Liver (tissue), 3 donors: ENCODE results near the gene SLC12A7.

ENCODE experiments used
- ATF3 ChIP-seq: IDR thresholded peaks from 2 replicates; pipeline ENCODE4 v1.6.1; 2016; ENCODE audit warnings: antibody characterized with exemption
- GABPA ChIP-seq, 2 donors: IDR thresholded peaks in 1 of 2; conservative IDR thresholded peaks in 1 of 2; 2 replicates each; pipeline ENCODE4 v1.6.1; 2016; ENCODE audit warnings: antibody characterized with exemption in 2 of 2, mild to moderate bottlenecking in 1 of 2, moderate library complexity in 1 of 2
- HNF4G ChIP-seq: IDR thresholded peaks from 2 replicates; pipeline ENCODE4 v1.6.1; 2016; ENCODE audit warnings: antibody characterized with exemption
- NR2F2 ChIP-seq: IDR thresholded peaks from 2 replicates; pipeline ENCODE4 v1.6.1; 2016; ENCODE audit warnings: antibody characterized with exemption
- RAD21 ChIP-seq, 2 donors: IDR thresholded peaks; 2 replicates each; pipeline ENCODE4 v1.6.1; 2016; ENCODE audit warnings: antibody characterized with exemption in 2 of 2, mild to moderate bottlenecking in 2 of 2
- SP1 ChIP-seq: IDR thresholded peaks from 2 replicates; pipeline ENCODE4 v1.6.1; 2018; ENCODE audit warnings: antibody characterized with exemption, mild to moderate bottlenecking
- TAF1 ChIP-seq: conservative IDR thresholded peaks from 2 replicates; pipeline ENCODE4 v1.6.1; 2016; ENCODE audit warnings: antibody characterized with exemption, mild to moderate bottlenecking
- ZBTB33 ChIP-seq: IDR thresholded peaks from 2 replicates; pipeline ENCODE4 v1.6.1; 2016; ENCODE audit warnings: antibody characterized with exemption
- TF ChIP-seq, protein P1 (sequence below): fragments of 150-350 bp; IDR thresholded peaks from 2 replicates; pipeline ENCODE4 v1.5.1; 2017; ENCODE audit warnings: improper control_type of control experiment, low read depth, low read length; ENCODE audit not compliant: missing input control
- TF ChIP-seq, protein P2 (sequence below): IDR thresholded peaks from 2 replicates; pipeline ENCODE4 v1.6.1; 2016; ENCODE audit warnings: antibody characterized with exemption
- TF ChIP-seq, protein P3 (sequence below): IDR thresholded peaks from 2 replicates; pipeline ENCODE4 v1.6.1; 2016; ENCODE audit warnings: antibody characterized with exemption, mild to moderate bottlenecking
- donor health status: healthy.
- donor health status: healthy.

GRCh38 chr5:1033178-1033577 is 78.7 kb downstream of the SLC12A7 start:
- TF ChIP-seq ZBTB33 (no peak), TAF1 (no peak), SP1 (no peak), GABPA (IDR thresholded peaks at IDR 0.05 in 1 of 2, conservative IDR thresholded peaks at IDR 0.05 in 1 of 2) (no peak), NR2F2 (no peak), RAD21 (IDR thresholded peaks at IDR 0.05) (no peak), ATF3 (no peak), HNF4G (no peak)
- TF ChIP-seq, protein P1, sequence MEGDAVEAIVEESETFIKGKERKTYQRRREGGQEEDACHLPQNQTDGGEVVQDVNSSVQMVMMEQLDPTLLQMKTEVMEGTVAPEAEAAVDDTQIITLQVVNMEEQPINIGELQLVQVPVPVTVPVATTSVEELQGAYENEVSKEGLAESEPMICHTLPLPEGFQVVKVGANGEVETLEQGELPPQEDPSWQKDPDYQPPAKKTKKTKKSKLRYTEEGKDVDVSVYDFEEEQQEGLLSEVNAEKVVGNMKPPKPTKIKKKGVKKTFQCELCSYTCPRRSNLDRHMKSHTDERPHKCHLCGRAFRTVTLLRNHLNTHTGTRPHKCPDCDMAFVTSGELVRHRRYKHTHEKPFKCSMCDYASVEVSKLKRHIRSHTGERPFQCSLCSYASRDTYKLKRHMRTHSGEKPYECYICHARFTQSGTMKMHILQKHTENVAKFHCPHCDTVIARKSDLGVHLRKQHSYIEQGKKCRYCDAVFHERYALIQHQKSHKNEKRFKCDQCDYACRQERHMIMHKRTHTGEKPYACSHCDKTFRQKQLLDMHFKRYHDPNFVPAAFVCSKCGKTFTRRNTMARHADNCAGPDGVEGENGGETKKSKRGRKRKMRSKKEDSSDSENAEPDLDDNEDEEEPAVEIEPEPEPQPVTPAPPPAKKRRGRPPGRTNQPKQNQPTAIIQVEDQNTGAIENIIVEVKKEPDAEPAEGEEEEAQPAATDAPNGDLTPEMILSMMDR: no peak
- TF ChIP-seq, protein P2, sequence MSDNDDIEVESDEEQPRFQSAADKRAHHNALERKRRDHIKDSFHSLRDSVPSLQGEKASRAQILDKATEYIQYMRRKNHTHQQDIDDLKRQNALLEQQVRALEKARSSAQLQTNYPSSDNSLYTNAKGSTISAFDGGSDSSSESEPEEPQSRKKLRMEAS: no peak
- TF ChIP-seq, protein P3, sequence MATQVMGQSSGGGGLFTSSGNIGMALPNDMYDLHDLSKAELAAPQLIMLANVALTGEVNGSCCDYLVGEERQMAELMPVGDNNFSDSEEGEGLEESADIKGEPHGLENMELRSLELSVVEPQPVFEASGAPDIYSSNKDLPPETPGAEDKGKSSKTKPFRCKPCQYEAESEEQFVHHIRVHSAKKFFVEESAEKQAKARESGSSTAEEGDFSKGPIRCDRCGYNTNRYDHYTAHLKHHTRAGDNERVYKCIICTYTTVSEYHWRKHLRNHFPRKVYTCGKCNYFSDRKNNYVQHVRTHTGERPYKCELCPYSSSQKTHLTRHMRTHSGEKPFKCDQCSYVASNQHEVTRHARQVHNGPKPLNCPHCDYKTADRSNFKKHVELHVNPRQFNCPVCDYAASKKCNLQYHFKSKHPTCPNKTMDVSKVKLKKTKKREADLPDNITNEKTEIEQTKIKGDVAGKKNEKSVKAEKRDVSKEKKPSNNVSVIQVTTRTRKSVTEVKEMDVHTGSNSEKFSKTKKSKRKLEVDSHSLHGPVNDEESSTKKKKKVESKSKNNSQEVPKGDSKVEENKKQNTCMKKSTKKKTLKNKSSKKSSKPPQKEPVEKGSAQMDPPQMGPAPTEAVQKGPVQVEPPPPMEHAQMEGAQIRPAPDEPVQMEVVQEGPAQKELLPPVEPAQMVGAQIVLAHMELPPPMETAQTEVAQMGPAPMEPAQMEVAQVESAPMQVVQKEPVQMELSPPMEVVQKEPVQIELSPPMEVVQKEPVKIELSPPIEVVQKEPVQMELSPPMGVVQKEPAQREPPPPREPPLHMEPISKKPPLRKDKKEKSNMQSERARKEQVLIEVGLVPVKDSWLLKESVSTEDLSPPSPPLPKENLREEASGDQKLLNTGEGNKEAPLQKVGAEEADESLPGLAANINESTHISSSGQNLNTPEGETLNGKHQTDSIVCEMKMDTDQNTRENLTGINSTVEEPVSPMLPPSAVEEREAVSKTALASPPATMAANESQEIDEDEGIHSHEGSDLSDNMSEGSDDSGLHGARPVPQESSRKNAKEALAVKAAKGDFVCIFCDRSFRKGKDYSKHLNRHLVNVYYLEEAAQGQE: no peak
